HG03565 (cell line): Measurements from ENCODE around the gene BRF1.
"Not testable (repeated sequence)": the region's sequence is repeated elsewhere in the genome, so short reads cannot be mapped to it uniquely, and the experiment has no call there.

Experiments used
- ATAC-seq: cut with Tn5 transposase; IDR thresholded peaks from one replicate; pipeline ENCODE4 v1.9.1; 2021; ENCODE audit warnings: mild to moderate bottlenecking, moderate library complexity; ENCODE audit not compliant: unreplicated experiment

Gene BRF1, protein sequence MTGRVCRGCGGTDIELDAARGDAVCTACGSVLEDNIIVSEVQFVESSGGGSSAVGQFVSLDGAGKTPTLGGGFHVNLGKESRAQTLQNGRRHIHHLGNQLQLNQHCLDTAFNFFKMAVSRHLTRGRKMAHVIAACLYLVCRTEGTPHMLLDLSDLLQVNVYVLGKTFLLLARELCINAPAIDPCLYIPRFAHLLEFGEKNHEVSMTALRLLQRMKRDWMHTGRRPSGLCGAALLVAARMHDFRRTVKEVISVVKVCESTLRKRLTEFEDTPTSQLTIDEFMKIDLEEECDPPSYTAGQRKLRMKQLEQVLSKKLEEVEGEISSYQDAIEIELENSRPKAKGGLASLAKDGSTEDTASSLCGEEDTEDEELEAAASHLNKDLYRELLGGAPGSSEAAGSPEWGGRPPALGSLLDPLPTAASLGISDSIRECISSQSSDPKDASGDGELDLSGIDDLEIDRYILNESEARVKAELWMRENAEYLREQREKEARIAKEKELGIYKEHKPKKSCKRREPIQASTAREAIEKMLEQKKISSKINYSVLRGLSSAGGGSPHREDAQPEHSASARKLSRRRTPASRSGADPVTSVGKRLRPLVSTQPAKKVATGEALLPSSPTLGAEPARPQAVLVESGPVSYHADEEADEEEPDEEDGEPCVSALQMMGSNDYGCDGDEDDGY

GRCh38 chr14:105300542-105301102, at the start of gene BRF1:
Gene BRF1, minus strand, starts transcription at chr14:105301001. Its CDS starts 372 bp downstream, at chr14:105300629.
- ATAC-seq = peak; percentile 60

GRCh38 chr14:105349992-105350391, 49.2 kb upstream of the BRF1 start:
- ATAC-seq = no peak

- no peak for ATAC-seq
Observed at GRCh38 chr14:105348945-105349699, 48.3 kb upstream of the BRF1 start.

- ATAC-seq = no peak
Observed at GRCh38 chr14:105348169-105348944, 47.6 kb upstream of the BRF1 start.

GRCh38 chr14:105347587-105347968, 46.8 kb upstream of the BRF1 start:
- no peak for ATAC-seq

DNA sequence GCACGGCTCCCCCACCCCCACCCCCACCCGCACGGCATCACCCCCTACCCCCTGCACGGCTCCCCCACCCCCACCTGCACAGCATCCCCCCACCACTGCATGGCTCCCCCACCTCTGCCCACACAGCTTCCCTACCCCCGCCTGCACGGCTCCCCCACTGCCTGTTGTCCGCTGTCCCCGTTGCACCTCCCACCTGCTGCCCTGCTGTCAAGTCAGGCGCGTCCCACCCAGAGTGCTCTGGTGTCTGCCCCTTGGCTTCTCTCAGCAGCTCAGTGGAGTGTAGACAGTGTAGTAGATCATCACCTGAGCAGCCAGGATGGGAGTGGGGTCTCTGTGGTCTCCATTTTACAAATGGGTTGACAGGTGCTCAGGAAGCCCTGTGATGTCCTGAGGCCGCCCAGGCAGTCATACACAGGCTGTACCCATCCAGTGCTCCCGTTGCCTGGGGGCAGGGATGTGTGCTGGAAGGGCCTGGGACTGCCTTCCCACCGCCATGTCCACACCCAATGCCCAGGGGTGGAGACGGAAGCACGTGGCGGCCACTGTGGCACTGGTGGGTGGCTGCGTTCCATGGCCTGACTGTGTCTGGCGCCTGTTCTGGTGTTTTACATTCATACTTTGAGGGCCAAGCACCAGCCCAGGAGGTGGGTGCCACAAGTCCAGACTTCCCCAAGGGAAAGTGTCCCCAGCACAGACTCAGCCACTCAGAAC, 46.2 kb upstream of the BRF1 start:
- ATAC-seq = no peak

DNA sequence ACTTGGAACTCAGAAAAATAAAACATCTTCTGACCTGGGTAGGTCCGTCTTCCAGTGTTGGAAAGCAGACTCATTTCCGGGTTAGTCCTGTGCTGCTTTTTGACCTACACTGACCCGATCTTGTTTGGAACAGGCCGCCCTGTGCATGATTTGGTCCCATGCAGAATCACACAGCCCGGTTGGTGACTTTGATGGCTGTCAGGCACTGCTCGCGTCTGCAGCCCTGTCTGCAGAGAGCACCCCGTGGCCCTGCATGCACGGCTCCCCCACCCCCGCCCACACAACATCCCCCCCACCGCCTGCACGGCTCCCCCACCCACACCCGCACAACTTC, 45.4 kb upstream of the BRF1 start:
- ATAC-seq = no peak

DNA sequence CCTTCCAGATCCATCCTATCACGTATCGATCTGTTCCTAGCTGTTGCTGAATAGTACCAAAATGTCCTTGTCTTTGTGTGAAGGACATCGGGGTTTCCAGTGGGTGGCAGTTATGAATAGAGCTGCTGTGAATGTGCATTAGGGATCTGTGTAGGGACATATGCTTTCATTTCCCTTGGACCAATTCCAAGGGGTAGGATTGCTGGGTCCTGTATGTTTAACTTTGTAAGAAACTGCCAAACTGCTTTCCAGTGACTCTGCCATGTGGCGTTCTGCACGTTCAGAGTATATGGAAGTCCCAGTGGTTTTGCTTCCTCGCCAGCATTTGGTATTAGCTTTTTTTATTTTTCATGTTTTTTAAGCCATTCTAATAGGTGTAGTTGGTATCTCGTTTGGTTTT, 42.4 kb upstream of the BRF1 start:
- ATAC-seq = no peak

GRCh38 chr14:105340821-105341733, 40.3 kb upstream of the BRF1 start:
- ATAC-seq = no peak

- ATAC-seq = no peak
Observed at GRCh38 chr14:105337966-105338741, 37.4 kb upstream of the BRF1 start.

GRCh38 chr14:105337433-105337832, 36.6 kb upstream of the BRF1 start:
- ATAC-seq = no peak

- no peak for ATAC-seq
Observed at GRCh38 chr14:105336477-105337287, 35.9 kb upstream of the BRF1 start.

DNA sequence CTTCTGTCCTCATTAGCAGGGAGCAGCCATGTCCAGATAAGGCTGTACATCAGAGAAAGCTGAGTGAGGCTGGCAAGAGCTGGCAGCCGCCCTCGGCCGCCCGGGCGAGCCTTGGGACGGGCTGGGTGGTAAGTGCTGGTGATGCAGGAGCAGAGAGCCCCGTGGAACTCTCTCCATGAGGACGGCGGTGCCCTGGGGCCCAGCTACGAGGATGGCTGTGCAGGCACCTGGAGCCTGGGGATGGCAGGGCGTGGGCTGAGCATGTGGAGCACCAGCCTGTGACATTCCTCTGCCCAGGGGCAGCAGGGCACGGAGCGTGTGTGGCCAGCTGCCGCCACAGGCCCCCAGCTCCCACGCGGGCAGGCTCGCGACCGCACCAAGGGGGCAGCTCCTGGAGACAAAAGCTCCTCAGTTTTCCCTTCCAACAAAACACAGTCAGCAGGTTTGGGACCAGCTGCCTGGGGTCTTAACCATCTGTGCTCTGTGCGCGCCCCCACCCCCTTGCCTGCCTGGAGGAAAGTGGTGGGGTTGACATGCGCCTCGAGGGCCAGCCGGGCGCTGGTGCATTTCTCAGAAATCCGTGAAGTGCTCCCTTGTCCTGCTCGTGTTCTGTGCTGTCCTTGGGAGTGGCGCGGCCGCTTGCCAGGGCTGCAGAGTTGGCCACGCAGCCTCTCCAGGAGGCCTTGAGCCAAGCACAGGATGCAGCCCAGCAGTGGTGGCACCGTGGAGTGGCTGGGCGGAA, 35.1 kb upstream of the BRF1 start:
- no peak for ATAC-seq

DNA sequence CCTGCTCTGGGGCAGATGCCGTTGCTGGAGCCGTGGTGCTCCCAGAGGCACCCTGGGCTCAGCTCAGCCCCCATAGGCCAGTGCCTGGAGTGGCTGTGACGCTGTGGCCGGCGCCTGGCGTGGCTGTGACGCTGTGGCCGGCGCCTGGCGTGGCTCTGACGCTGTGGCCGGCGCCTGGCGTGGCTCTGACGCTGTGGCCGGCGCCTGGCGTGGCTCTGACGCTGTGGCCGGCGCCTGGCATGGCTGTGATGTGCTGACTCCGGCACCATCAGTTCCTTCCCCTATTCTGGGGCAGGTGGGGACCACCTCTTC, 34.4 kb upstream of the BRF1 start:
- not testable (repeated sequence) for ATAC-seq

- no peak for ATAC-seq
Observed at GRCh38 chr14:105334383-105335230, 33.8 kb upstream of the BRF1 start.
